ENCODE data around the gene C4orf51.
"Not testable (repeated sequence)": the region's sequence is repeated elsewhere in the genome, so short reads cannot be mapped to it uniquely, and the experiment has no call there.

The C4orf51 gene

DNA sequence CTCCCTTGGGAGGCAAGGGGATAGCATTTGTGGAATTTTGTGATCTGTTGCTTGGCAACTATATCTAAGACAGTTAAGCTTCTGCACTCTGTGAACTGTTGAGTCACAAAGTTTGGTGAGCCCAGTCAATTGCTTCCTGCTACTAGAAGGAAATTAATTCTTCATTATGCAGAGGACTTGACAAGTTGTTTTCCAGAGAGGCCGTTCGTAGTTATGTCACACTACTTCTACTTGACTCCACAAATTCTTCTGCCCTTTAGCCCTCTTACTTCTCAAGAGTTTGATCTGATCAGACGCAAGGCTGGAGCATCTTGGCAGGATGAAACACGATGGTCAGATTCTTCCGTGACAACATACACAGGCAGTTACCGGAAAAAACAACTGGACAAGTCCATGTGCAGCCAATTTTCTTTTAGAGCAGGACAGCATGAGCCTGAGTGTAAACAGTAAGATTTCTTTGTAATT lies at the start of gene C4orf51:
Gene C4orf51, plus strand, starts transcription at position 156 of the 465 bp plus-strand sequence. Its CDS starts 58 bp downstream, at position 214.
- DNase-seq: no peak

GRCh38 chr4:145635117-145635516 lies 44.8 kb upstream of the C4orf51 start:
- no peak for DNase-seq

DNA sequence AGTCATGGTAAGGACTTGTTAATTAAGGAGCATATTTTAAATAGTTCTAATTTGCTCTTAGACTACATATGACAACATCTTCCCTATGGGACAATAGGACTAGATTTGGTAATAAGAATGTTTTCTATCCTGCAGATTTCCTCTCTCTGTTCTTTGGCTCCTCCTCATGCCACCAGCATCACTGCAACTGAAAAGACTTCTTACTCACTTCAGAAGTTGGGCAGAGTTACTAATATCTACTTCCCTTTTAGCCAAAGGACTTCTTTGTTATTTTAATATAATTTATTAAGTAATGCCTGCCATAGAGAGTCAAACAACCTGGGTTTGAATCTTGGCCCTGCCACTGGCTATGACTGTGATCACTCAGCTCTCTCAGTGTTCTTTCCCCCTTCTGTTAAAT lies 44.3 kb upstream of the C4orf51 start:
- DNase-seq: no peak

DNA sequence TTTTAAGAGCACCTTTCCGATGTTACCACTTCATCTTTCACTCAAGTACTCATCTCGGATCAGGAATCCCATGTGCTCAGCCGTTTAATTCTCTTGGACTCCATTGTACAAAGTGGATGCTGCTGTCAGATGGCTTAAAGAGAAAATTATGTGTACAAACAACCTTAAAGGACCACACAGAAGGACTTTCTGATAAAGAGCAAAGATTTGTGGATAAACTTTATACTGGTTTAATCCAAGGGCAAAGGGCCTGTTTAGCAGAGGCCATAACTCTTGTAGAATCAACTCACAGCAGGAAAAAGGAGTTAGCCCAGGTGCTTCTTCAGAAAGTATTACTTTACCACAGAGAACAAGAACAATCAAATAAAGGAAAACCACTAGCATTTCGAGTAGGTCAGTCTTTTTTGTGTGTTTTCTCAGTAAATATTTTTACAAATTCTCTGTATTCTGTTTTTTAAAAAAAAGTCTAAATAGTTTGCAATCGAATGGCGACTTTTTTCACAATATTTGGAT lies 40.7 kb upstream of the C4orf51 start:
- DNase-seq: no peak

DNA sequence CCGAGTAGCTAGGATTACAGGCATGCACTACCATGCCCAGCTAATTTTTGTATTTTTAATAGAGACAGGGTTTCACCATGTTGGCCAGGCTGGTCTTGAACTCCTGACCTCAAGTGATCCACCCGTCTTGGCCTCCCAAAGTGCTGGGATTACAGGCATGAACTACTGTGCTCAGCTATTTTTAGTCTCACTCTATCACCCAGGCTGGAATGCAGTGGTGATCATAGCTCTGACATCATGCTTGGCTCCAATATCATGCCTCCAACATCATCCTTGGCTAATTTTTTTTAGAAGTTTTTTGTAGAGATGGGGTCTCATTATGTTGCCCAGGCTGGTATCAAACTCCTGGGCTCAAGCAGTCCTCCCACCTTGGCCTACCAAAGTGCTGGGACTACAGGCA lies 39.7 kb upstream of the C4orf51 start:
- DNase-seq: not testable (repeated sequence)

DNA sequence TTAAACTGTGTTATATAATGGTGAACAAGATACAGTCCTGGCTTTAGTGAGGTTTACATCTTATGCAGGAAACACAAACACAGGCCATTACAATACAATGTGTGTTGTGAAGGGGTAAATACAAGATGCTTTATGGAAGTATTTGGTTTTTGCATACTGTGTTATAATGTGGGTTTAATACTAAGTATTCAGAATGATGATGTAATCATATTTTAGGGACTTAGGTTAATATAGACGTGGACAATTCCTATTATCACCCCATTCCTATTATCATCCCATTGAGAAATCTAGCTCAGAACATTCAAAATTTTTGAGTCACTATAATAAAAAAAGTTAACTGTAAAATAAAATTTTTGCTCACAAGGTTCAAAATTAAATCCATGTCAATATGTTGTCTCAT lies 36.7 kb upstream of the C4orf51 start:
- no peak for DNase-seq

- DNase-seq: no peak
These were observed 35.2 kb upstream of the C4orf51 start for GRCh38 chr4:145644699-145645098.

- DNase-seq: no peak
These were observed 23.8 kb upstream of the C4orf51 start for GRCh38 chr4:145656156-145656555.

DNA sequence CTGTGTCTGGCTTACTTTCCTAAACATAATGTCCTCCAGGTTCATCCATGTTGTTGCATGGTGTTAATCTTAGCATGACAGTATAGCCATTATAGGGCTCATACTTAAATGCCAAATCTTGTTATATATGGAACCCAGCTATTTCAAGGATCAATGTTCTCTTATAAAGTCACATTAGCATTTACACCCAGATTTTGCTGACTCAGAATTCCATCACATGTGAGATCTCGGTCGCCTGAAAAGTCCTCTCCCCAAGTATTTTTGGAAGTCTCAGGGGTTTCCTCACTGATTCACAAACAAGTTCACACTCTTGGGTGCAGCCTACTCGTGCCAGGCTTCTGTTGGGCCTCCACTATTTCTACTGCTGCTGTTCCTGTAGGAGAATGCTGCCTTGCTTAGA lies 19.9 kb upstream of the C4orf51 start:
- no peak for DNase-seq

DNA sequence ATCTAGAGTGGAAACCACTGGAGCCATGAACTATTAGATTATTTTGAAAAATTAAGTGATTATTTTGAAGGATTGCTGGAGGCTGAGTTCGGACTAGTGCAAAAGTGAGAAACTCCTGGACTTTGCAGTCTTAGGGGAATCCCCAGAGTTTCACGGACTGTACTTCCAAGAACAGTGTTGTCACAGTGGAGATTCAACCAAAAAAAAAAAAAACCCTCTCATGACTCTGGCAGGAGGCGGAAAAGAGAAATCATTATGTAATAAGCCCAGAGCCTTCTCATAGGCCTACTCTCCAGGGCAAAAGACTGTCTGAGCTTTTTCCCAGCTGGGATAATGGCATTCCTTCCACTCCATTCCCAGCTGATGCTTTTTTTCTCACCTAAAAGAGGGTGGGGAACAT lies 16.8 kb upstream of the C4orf51 start:
- no peak for DNase-seq

GRCh38 chr4:145665773-145666172 lies 14.2 kb upstream of the C4orf51 start:
- DNase-seq: no peak

DNA sequence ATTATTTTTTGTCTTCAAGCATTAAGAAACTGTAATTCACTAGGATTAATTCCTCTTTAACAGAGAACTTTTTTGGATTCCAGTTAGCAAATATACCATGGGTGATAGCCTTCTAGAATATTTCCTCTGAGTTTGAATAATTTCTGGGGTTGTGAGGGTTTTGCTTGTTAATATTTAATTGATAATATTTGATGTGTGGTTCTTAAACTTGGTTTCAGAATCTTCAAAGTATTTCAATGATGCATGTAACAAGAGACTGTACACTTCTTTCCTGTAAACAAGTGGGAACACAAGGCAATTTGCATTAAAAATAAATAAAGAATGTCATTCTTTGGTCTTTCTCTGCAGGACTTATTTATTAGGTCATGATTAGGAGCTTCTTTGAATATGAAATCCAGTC lies 9.5 kb upstream of the C4orf51 start:
- no peak for DNase-seq

DNA sequence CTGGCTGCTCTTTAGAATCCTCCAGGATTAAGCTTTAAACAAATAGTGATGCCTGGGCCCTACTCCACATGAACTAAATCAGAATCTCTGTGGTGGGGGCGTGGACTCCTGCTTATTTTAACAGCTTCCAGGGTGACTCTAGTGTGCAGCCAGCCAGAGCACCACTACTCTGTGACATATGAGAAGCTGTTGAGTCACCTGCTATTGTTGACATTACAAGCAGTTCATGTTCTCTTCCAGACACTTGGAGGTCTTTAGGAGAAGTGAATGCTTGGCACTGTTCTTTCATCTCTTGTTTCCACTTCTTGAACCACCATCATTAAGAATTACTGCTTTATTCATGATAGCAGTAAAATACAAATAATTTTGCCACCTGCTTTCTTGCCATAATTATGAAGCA lies 426 bp upstream of the C4orf51 start:
- DNase-seq: peak; percentile 41

DNA sequence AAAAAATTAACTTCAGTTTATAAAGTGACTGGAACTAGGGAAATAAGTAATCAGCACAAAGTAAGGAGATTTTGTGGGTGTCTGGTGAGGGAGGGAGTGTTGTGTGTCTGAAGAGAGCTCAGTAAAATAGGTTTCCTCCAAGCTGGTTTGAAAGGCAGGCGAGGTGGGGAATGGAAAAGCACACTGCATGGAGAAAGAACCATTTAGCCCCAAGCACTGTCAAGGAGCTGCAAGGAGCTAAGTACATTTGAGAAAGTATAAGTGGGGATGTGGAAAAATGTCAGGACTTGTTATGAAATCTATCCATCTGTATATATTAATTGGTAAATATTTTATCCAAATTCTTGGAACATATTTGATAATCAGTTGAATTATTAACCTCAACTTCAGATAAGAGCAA lies 956 bp downstream of the C4orf51 start:
- no peak for DNase-seq

DNA sequence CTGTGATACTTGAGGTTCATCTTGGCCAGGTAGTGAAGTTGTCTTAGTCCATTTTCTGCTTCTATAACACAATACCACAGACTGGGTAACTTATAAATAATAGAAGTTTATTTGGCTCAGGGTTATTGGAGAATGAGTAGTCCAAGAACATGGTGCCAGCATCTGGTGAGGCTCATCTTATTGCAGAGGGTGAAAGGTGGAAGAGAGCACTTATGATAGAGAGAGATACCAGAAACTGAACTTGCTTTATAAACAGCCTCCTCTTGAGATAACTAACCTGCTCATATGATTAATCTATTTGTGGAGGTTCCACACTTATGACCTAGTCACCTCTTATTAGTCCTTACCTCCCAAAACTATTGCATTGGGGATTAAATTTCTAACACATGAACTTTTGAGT lies 1.6 kb downstream of the C4orf51 start:
- no peak for DNase-seq

GRCh38 chr4:145681956-145682355 lies 2.0 kb downstream of the C4orf51 start:
- DNase-seq: no peak

DNA sequence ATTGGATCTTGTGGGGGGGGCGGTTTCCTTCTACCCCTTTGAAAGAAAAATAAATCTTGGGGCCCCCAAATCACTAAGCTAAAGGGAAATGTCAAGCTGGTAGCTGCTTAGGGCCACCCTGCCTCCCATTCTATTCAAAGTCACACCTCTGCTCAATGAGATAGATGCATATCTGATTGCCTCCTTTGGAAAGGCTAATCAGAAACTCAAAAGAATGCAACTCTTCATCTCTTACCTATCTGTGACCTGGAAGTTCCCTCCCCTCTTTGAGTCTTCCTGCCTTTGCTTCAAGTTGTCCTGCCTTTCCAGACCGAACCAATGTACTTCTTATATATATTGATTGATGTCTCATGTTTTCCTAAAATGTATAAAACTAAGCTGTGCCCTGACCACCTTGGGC lies 7.0 kb downstream of the C4orf51 start:
- DNase-seq: no peak

GRCh38 chr4:145690610-145691009 lies 10.7 kb downstream of the C4orf51 start:
- DNase-seq: no peak

GRCh38 chr4:145691416-145691815 lies 11.5 kb downstream of the C4orf51 start:
- DNase-seq: not testable (repeated sequence)

- no peak for DNase-seq
These were observed 15.0 kb downstream of the C4orf51 start for GRCh38 chr4:145694929-145695328.

GRCh38 chr4:145697332-145697731 lies 17.4 kb downstream of the C4orf51 start:
- DNase-seq: no peak

- DNase-seq: no peak
These were observed 18.6 kb downstream of the C4orf51 start for GRCh38 chr4:145698507-145698906.

- DNase-seq: no peak
These were observed 24.0 kb downstream of the C4orf51 start for GRCh38 chr4:145703850-145704497.

- peak; percentile 82 for DNase-seq
These were observed 29.4 kb downstream of the C4orf51 start for GRCh38 chr4:145709336-145709735.

DNA sequence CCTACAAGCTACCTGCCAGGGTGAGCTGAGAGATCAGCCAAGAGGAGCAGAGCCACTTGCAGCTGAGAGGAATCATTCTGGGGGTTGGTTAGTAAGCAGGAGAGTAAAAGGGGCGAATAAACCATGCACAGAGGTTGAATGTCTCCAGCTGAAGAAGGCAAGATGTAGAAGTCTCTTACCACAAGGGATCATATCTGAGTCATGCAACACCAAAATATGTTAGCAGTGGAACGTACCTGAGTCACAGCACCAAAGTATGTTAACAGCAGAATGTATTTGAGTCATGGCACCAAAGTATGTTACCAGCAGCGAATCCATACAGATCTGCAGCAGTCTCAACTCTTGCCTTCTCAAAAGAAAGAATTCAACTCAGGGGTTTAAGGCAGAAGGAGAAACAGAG lies 29.9 kb downstream of the C4orf51 start:
- DNase-seq: peak; percentile 12
